ENCODE measurements around the gene APMAP.

The APMAP gene

GRCh38 chr20:24962510-24962909 lies 30.0 kb downstream of the APMAP start:
- no peaks in the 10 kb centered on the region for H3K36me3 ChIP-seq (ENCODE audit: low read length)

GRCh38 chr20:24962182-24962492 lies 30.4 kb downstream of the APMAP start:
- H3K9me2 ChIP-seq (replicated peaks; ENCODE audit: insufficient read depth, low read length) = no peaks in the 10 kb centered on the region
- no peaks in the 10 kb centered on the region for H3K79me2 ChIP-seq (ENCODE audit: insufficient read depth, low read length)
- H4K20me1 ChIP-seq (ENCODE audit: low read depth, low read length) = no peaks in the 10 kb centered on the region
- no peak overlapping the region for H3K4me2 ChIP-seq (ENCODE audit: low read depth, low read length, poor library complexity, severe bottlenecking)
- H3K27ac ChIP-seq (ENCODE audit: low read depth, low read length) = no peak overlapping the region
- no peak overlapping the region for H2AFZ ChIP-seq (ENCODE audit: low read depth, low read length, severe bottlenecking)
- H3K27me3 ChIP-seq (ENCODE audit: low read length) = no peaks in the 10 kb centered on the region
- no peaks in the 10 kb centered on the region for H3K36me3 ChIP-seq (ENCODE audit: low read length)
- H3K4me3 ChIP-seq (ENCODE audit: insufficient read depth, low read length, poor library complexity, severe bottlenecking) = no peak overlapping the region
- no peaks in the 10 kb centered on the region for H3F3A ChIP-seq (ENCODE audit: insufficient read depth)
- no peak overlapping the region for H3K9ac ChIP-seq (ENCODE audit: low read length)
- no peaks in the 10 kb centered on the region for H3K9me3 ChIP-seq (ENCODE audit: insufficient read depth, low read length)
- TF ChIP-seq, protein P1, sequence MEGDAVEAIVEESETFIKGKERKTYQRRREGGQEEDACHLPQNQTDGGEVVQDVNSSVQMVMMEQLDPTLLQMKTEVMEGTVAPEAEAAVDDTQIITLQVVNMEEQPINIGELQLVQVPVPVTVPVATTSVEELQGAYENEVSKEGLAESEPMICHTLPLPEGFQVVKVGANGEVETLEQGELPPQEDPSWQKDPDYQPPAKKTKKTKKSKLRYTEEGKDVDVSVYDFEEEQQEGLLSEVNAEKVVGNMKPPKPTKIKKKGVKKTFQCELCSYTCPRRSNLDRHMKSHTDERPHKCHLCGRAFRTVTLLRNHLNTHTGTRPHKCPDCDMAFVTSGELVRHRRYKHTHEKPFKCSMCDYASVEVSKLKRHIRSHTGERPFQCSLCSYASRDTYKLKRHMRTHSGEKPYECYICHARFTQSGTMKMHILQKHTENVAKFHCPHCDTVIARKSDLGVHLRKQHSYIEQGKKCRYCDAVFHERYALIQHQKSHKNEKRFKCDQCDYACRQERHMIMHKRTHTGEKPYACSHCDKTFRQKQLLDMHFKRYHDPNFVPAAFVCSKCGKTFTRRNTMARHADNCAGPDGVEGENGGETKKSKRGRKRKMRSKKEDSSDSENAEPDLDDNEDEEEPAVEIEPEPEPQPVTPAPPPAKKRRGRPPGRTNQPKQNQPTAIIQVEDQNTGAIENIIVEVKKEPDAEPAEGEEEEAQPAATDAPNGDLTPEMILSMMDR (IDR thresholded peaks at IDR 0.05; ENCODE audit: insufficient read depth, low read length, poor library complexity, severe bottlenecking) = no peak
- no peak for TF ChIP-seq EZH2phosphoT487 (conservative IDR thresholded peaks at IDR 0.05; ENCODE audit: low read length)

More at GRCh38 chr20:24962510-24962909, 30.0 kb downstream of the APMAP start:
- TF ChIP-seq EZH2phosphoT487 (conservative IDR thresholded peaks at IDR 0.05; ENCODE audit: low read length) = no peak
- TF ChIP-seq, protein P1 (IDR thresholded peaks at IDR 0.05; ENCODE audit: insufficient read depth, low read length, poor library complexity, severe bottlenecking) = no peak
- H3K9me3 ChIP-seq (ENCODE audit: insufficient read depth, low read length) = no peaks in the 10 kb centered on the region
- H3K27ac ChIP-seq (ENCODE audit: low read depth, low read length) = no peak overlapping the region
- no peaks in the 10 kb centered on the region for H3K27me3 ChIP-seq (ENCODE audit: low read length)
- H3F3A ChIP-seq (ENCODE audit: insufficient read depth) = no peaks in the 10 kb centered on the region
- H3K4me3 ChIP-seq (ENCODE audit: insufficient read depth, low read length, poor library complexity, severe bottlenecking) = no peak overlapping the region
- no peak overlapping the region for H3K9ac ChIP-seq (ENCODE audit: low read length)
- H3K79me2 ChIP-seq (ENCODE audit: insufficient read depth, low read length) = no peaks in the 10 kb centered on the region
- H4K20me1 ChIP-seq (ENCODE audit: low read depth, low read length) = no peaks in the 10 kb centered on the region
- H3K4me2 ChIP-seq (ENCODE audit: low read depth, low read length, poor library complexity, severe bottlenecking) = no peak overlapping the region
- H2AFZ ChIP-seq (ENCODE audit: low read depth, low read length, severe bottlenecking) = no peak overlapping the region
- no peaks in the 10 kb centered on the region for H3K9me2 ChIP-seq (replicated peaks; ENCODE audit: insufficient read depth, low read length)

GRCh38 chr20:24961384-24962181 lies 31.0 kb downstream of the APMAP start:
- H3K27ac ChIP-seq (ENCODE audit: low read depth, low read length) = no peak overlapping the region

More at GRCh38 chr20:24961384-24962181, 31.0 kb downstream of the APMAP start:
- no peak overlapping the region for H2AFZ ChIP-seq (ENCODE audit: low read depth, low read length, severe bottlenecking)
- TF ChIP-seq, protein P1 (IDR thresholded peaks at IDR 0.05; ENCODE audit: insufficient read depth, low read length, poor library complexity, severe bottlenecking) = no peak
- TF ChIP-seq EZH2phosphoT487 (conservative IDR thresholded peaks at IDR 0.05; ENCODE audit: low read length) = no peak
- no peaks in the 10 kb centered on the region for H3K9me2 ChIP-seq (replicated peaks; ENCODE audit: insufficient read depth, low read length)
- H3K4me3 ChIP-seq (ENCODE audit: insufficient read depth, low read length, poor library complexity, severe bottlenecking) = no peak overlapping the region
- H3K27me3 ChIP-seq (ENCODE audit: low read length) = no peaks in the 10 kb centered on the region
- no peaks in the 10 kb centered on the region for H3K79me2 ChIP-seq (ENCODE audit: insufficient read depth, low read length)
- no peak overlapping the region for H3K4me2 ChIP-seq (ENCODE audit: low read depth, low read length, poor library complexity, severe bottlenecking)
- no peaks in the 10 kb centered on the region for H3K9me3 ChIP-seq (ENCODE audit: insufficient read depth, low read length)
- no peaks in the 10 kb centered on the region for H3K36me3 ChIP-seq (ENCODE audit: low read length)
- no peak overlapping the region for H3K9ac ChIP-seq (ENCODE audit: low read length)
- no peaks in the 10 kb centered on the region for H4K20me1 ChIP-seq (ENCODE audit: low read depth, low read length)
- H3F3A ChIP-seq (ENCODE audit: insufficient read depth) = no peaks in the 10 kb centered on the region
